ENCODE results near the gene SRRM5.

SRRM5 gene, protein sequence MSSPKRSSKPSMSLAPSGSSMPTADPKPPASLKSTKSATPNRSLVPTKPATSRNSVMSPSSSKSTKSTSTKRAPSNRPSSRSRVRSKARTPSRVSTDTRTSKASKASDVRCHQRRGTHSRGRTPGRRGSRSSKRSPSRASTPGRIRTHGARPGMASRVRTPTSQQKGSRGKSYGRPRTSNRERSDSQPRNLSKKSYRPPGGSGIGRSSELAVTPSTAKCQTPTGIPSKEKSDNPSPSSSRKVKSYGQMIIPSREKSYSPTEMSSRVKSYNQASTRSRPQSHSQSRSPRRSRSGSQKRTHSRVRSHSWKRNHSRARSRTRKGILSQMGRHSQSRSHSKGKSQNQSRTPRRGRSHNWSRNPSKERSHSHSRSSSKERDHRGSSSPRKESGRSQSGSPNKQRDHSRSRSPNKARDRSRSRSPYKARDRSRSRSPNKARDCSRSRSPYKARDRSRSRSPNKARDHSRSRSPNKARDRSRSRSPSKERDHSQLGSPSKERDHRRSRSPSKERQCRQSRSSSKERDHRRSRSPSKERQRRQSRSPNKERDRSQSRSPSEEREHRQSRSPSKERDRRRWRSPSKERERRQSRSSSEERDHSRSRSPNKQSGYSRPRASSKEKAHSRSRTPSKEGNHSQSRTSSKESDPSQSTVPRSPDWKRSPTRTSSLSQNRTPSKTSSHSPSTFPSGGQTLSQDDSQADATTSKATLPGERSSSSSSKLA

GRCh38 chr19:43611788-43612187 is at the start of gene SRRM5:
SRRM5 (plus strand) TSS chr19:43612088; CDS start chr19:43612122, 34 bp downstream.
- DNase-seq (ENCODE audit: low spot score) = no peak
- no peak within 1 kb of the TSS for H3K4me3 ChIP-seq
- TF ChIP-seq CTCF (IDR thresholded peaks at IDR 0.05) = no peak
- H3K27ac ChIP-seq = no peak within 1 kb of the TSS

DNA sequence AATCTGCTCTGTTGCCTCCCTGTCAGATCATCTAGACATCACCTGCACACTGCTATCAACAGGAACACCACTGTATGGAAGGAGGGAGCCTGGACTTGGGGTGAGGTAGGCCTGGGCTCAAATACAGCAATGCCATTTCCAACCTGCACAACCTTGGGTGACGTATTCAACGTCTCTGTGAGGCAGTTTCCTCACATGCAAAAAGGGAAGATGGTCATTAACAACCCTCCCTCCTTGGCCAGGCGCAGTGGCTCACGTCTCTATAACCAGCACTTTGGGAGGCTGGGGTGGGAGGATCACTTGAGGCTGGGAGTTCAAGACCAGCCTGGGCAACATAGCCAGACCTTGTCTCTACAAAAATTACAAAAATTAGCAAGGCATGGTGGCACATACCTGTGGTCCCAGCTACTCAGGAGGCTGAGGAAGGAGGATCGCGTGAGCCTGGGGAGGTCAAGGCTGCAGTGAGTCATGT is 49.6 kb upstream of the SRRM5 start:
- no peak for DNase-seq (ENCODE audit: low spot score)

DNA sequence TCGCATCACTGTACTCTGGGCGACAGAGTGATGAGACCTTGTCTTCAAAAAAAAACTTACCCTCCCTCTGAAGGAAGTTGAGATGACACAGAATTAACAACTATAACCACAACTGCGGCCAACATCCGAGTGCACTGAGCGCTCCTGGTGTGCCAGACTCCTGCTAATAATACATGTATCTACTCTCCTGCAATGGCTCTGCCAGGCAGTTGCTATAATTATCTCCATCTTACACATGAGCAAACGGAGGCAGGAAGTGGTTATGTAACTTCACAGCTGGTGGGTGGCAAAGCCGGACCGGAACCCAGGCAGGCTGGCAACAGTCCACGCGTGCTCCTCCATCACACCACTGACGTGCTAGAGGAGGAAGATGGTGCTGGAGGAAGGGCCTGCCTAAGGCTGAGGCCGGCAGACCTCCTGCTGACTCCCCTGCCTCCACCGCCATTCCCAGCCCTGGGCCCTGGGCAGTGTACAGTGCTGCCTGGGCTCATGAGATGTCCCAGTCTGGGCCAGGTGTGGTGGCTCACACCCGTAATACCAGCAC is 49.1 kb upstream of the SRRM5 start:
- TF ChIP-seq CTCF (IDR thresholded peaks at IDR 0.05) = no peak
- DNase-seq (ENCODE audit: low spot score) = no peak
- Histone ChIP-seq H3K27ac (peak overlapping the region; percentile 77), H3K4me3 (no peak overlapping the region)

More for the DNA sequence above, 49.6 kb upstream of the SRRM5 start:
- Histone ChIP-seq H3K27ac (peak overlapping the region; percentile 77), H3K4me3 (no peak overlapping the region)
- no peak for TF ChIP-seq CTCF (IDR thresholded peaks at IDR 0.05)

GRCh38 chr19:43563816-43564457 is 48.0 kb upstream of the SRRM5 start:
- Histone ChIP-seq H3K4me3 (no peak overlapping the region), H3K27ac (peak overlapping the region; percentile 77)
- no peak for DNase-seq (ENCODE audit: low spot score)
- TF ChIP-seq CTCF (IDR thresholded peaks at IDR 0.05) = no peak

- Histone ChIP-seq H3K4me3 (no peak overlapping the region), H3K27ac (no peak overlapping the region)
- no peak for DNase-seq (ENCODE audit: low spot score)
- no peak for TF ChIP-seq CTCF (IDR thresholded peaks at IDR 0.05)
These were observed 47.1 kb upstream of the SRRM5 start for GRCh38 chr19:43564800-43565199.

DNA sequence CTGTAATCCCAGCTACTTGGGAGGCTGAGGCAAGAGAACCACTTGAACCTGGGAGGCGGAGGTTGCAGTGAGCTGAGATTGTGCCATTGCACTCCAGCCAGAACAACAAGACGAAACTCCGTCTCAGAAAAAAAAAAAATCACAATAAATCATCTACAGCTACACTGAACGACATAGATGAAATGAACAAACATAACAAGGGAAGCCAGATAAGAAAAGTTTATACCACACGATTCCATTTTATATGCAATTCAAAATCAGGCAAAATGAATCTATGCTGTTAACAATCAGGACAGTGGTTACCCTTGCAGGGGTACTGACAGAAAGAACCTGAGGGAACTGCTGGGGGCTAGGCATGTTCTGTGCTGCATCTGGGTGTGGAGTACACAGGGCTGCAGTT is 42.2 kb upstream of the SRRM5 start:
- Histone ChIP-seq H3K4me3 (no peak overlapping the region), H3K27ac (no peak overlapping the region)
- DNase-seq (ENCODE audit: low spot score) = no peak
- no peak for TF ChIP-seq CTCF (IDR thresholded peaks at IDR 0.05)

All from coronary artery (tissue), 2 donors.